ENCODE measurements around the gene PLBD1.

PLBD1 gene

GRCh38 chr12:14540801-14541462 is 26.8 kb downstream of the PLBD1 start:
- Histone ChIP-seq H3K4me2 (no peak overlapping the region), H4K20me1 (no peaks in the 10 kb centered on the region), H3K36me3 (no peaks in the 10 kb centered on the region), H3K27me3 (no peaks in the 10 kb centered on the region), H3K9ac (no peak overlapping the region), H3K9me3 (replicated peaks in 1 of 11) (no peaks in the 10 kb centered on the region), H3K27ac (no peak overlapping the region), H3K4me3 (no peak overlapping the region), H3K4me1 (no peaks in the 10 kb centered on the region)
- no peak for TF ChIP-seq Cebpa-rat (IDR thresholded peaks at IDR 0.05)

GRCh38 chr12:14537088-14537487 is 30.6 kb downstream of the PLBD1 start:
- no peak overlapping the region for H3K4me2 ChIP-seq
- no peaks in the 10 kb centered on the region for H3K9me3 ChIP-seq (replicated peaks in 1 of 11)
- no peak overlapping the region for H3K9ac ChIP-seq
- H3K4me1 ChIP-seq, result no peaks in the 10 kb centered on the region
- no peak for TF ChIP-seq Cebpa-rat (IDR thresholded peaks at IDR 0.05)
- H3K27ac ChIP-seq, result no peak overlapping the region
- H4K20me1 ChIP-seq, result no peaks in the 10 kb centered on the region
- H3K27me3 ChIP-seq, result no peaks in the 10 kb centered on the region
- H3K4me3 ChIP-seq, result no peak overlapping the region
- H3K36me3 ChIP-seq, result no peaks in the 10 kb centered on the region

GRCh38 chr12:14532152-14532551 is 35.5 kb downstream of the PLBD1 start:
- Histone ChIP-seq H3K36me3 (no peaks in the 10 kb centered on the region), H3K4me2 (no peak overlapping the region), H3K27me3 (no peaks in the 10 kb centered on the region), H3K9ac (no peak overlapping the region), H3K4me1 (no peaks in the 10 kb centered on the region), H3K4me3 (no peak overlapping the region), H3K9me3 (replicated peaks in 1 of 11) (no peaks in the 10 kb centered on the region), H3K27ac (no peak overlapping the region), H4K20me1 (no peaks in the 10 kb centered on the region)
- no peak for TF ChIP-seq Cebpa-rat (IDR thresholded peaks at IDR 0.05)

GRCh38 chr12:14525964-14526363 is 41.7 kb downstream of the PLBD1 start:
- Histone ChIP-seq H4K20me1 (no peaks in the 10 kb centered on the region), H3K4me3 (no peak overlapping the region), H3K36me3 (no peaks in the 10 kb centered on the region), H3K9me3 (replicated peaks in 1 of 11) (peaks cover 29 to 44% (median 41%) of the 10 kb centered on the region in 11 experiments), H3K4me2 (no peak overlapping the region), H3K27me3 (no peaks in the 10 kb centered on the region), H3K27ac (no peak overlapping the region), H3K9ac (no peak overlapping the region), H3K4me1 (no peaks in the 10 kb centered on the region)
- no peak for TF ChIP-seq Cebpa-rat (IDR thresholded peaks at IDR 0.05)

GRCh38 chr12:14521822-14522221 is 45.9 kb downstream of the PLBD1 start:
- Histone ChIP-seq H3K4me3 (no peak overlapping the region), H3K36me3 (no peaks in the 10 kb centered on the region), H3K4me2 (no peak overlapping the region), H3K27ac (no peak overlapping the region), H3K9me3 (replicated peaks in 1 of 11) (peaks cover 35 to 61% (median 51%) of the 10 kb centered on the region in 11 experiments), H4K20me1 (no peaks in the 10 kb centered on the region), H3K27me3 (no peaks in the 10 kb centered on the region), H3K9ac (no peak overlapping the region), H3K4me1 (no peaks in the 10 kb centered on the region)
- TF ChIP-seq Cebpa-rat (IDR thresholded peaks at IDR 0.05), result no peak

GRCh38 chr12:14514946-14515345 is 52.7 kb downstream of the PLBD1 start:
- TF ChIP-seq Cebpa-rat (IDR thresholded peaks at IDR 0.05), result no peak

GRCh38 chr12:14514154-14514842 is 53.4 kb downstream of the PLBD1 start:
- H3K4me3 ChIP-seq, result no peak overlapping the region
- no peaks in the 10 kb centered on the region for H3K36me3 ChIP-seq
- no peak overlapping the region for H3K4me2 ChIP-seq
- H3K27me3 ChIP-seq, result no peaks in the 10 kb centered on the region
- no peak overlapping the region for H3K9ac ChIP-seq
- peaks cover 0 to under 1% (median 0%) of the 10 kb centered on the region in 11 experiments; a peak in 1 of 22 replicates for H3K9me3 ChIP-seq (replicated peaks in 1 of 11)
- no peaks in the 10 kb centered on the region for H4K20me1 ChIP-seq
- no peak for TF ChIP-seq Cebpa-rat (IDR thresholded peaks at IDR 0.05)
- H3K4me1 ChIP-seq, result no peaks in the 10 kb centered on the region
- no peak overlapping the region for H3K27ac ChIP-seq

More at GRCh38 chr12:14514946-14515345, 52.7 kb downstream of the PLBD1 start:
- Histone ChIP-seq H3K27me3 (no peaks in the 10 kb centered on the region), H4K20me1 (no peaks in the 10 kb centered on the region), H3K27ac (no peak overlapping the region), H3K4me1 (no peaks in the 10 kb centered on the region), H3K36me3 (no peaks in the 10 kb centered on the region), H3K9ac (no peak overlapping the region), H3K9me3 (replicated peaks in 1 of 11) (peaks cover 0 to 7% (median 0%) of the 10 kb centered on the region in 11 experiments; a peak in 3 of 22 replicates), H3K4me3 (no peak overlapping the region), H3K4me2 (no peak overlapping the region)

- Histone ChIP-seq H3K9me3 (replicated peaks in 1 of 11) (no peaks in the 10 kb centered on the region), H3K36me3 (peaks cover 0 to 5% (median 0%) of the 10 kb centered on the region in 11 experiments; a peak in 2 of 22 replicates), H3K4me3 (no peak overlapping the region), H4K20me1 (no peaks in the 10 kb centered on the region), H3K9ac (no peak overlapping the region), H3K4me2 (no peak overlapping the region), H3K27me3 (no peaks in the 10 kb centered on the region), H3K27ac (no peak overlapping the region), H3K4me1 (no peaks in the 10 kb centered on the region)
- TF ChIP-seq Cebpa-rat (IDR thresholded peaks at IDR 0.05), result no peak
Observed at GRCh38 chr12:14510574-14510973, 57.1 kb downstream of the PLBD1 start.

GRCh38 chr12:14505626-14506596 is 61.8 kb downstream of the PLBD1 start:
- H3K27ac ChIP-seq, result no peak overlapping the region
- peaks cover 0 to 4% (median 0%) of the 10 kb centered on the region in 11 experiments; a peak in 1 of 22 replicates for H4K20me1 ChIP-seq
- H3K9ac ChIP-seq, result no peak overlapping the region
- H3K4me1 ChIP-seq, result no peaks in the 10 kb centered on the region
- H3K9me3 ChIP-seq (replicated peaks in 1 of 11), result no peaks in the 10 kb centered on the region
- H3K4me2 ChIP-seq, result no peak overlapping the region
- H3K36me3 ChIP-seq, result peaks cover 9 to 46% (median 19%) of the 10 kb centered on the region in 11 experiments; a peak in 20 of 22 replicates
- no peak overlapping the region for H3K4me3 ChIP-seq
- TF ChIP-seq Cebpa-rat (IDR thresholded peaks at IDR 0.05), result no peak
- no peaks in the 10 kb centered on the region for H3K27me3 ChIP-seq
